GM12878 (cell line): ENCODE results near the gene ANKS1A. TPM values are rescaled to one million over a fixed set of nuclear protein-coding genes. Genes with fewer than 3 reads are reported as not detected.

Experiments
- ATAC-seq: fragments of 200-7000 bp; cut with Tn5 transposase; 3 replicates; pipeline ENCODE4 v1.9.1; 2020; ENCODE audit warnings: mild to moderate bottlenecking, moderate library complexity
- BruUV-seq: library from RNA; stranded (reverse); fragments of 400-500 nt; replicated peaks from 2 replicates; lab custom pipeline; 2021; lab: Mats Ljungman, UMichigan
- CTCF ChIA-PET: fragments of 300-600 bp; sonication (Branson Sonifier 250); formaldehyde crosslinking; extraction: SDS; loops from one replicate; lab custom pipeline; 2021; ENCODE audit warnings: inconsistent platforms; lab: Yijun Ruan, JAX
- POLR2A ChIA-PET: fragments of 350-600 bp; formaldehyde crosslinking; extraction: SDS; loops from one replicate; lab custom pipeline; 2021; ENCODE audit warnings: inconsistent platforms; lab: Charles Lee
- RAD21 ChIA-PET: fragments of 300-600 bp; sonication (Branson Sonifier 250); formaldehyde crosslinking; loops from one replicate; lab custom pipeline; 2023; ENCODE audit warnings: antibody characterized with exemption; ENCODE audit not compliant: unreplicated experiment; lab: Charles Lee
- SMC1A ChIA-PET: fragments of 300-600 bp; sonication (Branson Sonifier 250); formaldehyde crosslinking; loops from one replicate; lab custom pipeline; 2023; ENCODE audit not compliant: unreplicated experiment, uncharacterized antibody; lab: Charles Lee
- DNase-seq: peaks from one replicate; pipeline ENCODE4 v3.0.0-alpha.2; 2011; ENCODE audit warnings: low read depth, low spot score
- FAIRE-seq: peaks from 3 replicates; lab custom pipeline; 2011; peaks lifted over from hg19 to GRCh38; lab: Jason Lieb, UNC
- H2AFZ ChIP-seq: 2 replicates; pipeline ENCODE4 v1.6.0; 2011; ENCODE audit warnings: low read depth, low read length, control low read depth; ENCODE audit not compliant: control insufficient read depth
- H3K27ac ChIP-seq: 2 replicates; pipeline ENCODE4 v1.5.1; 2011; ENCODE audit warnings: control low read depth; ENCODE audit not compliant: control insufficient read depth, insufficient read depth
- H3K27me3 ChIP-seq, 2 experiments: replicated peaks in 1 of 2; 2 replicates each; pipeline versions ENCODE4 v1.6.0 to v1.6.1; 2011; ENCODE audit warnings: low read length in 1 of 2; ENCODE audit not compliant: control insufficient read depth in 2 of 2, insufficient read depth in 2 of 2
- H3K36me3 ChIP-seq, 2 experiments: 2 replicates each; pipeline ENCODE4 v1.5.1; 2011; ENCODE audit warnings: low read length in 1 of 2; ENCODE audit not compliant: control insufficient read depth in 2 of 2, insufficient read depth in 2 of 2
- H3K4me1 ChIP-seq: 2 replicates; pipeline ENCODE4 v1.6.1; 2011; ENCODE audit warnings: mild to moderate bottlenecking, low read length, moderate library complexity, mixed read lengths; ENCODE audit not compliant: control insufficient read depth, insufficient read depth
- H3K4me2 ChIP-seq: 2 replicates; pipeline ENCODE4 v1.6.0; 2011; ENCODE audit warnings: control low read depth; ENCODE audit not compliant: control insufficient read depth, insufficient read depth
- H3K4me3 ChIP-seq: fragments of 200-600 bp; sonication (generic); 2 replicates; pipeline ENCODE4 v1.5.1; 2016
- H3K79me2 ChIP-seq: 2 replicates; pipeline ENCODE4 v1.6.0; 2011; ENCODE audit warnings: low read length; ENCODE audit not compliant: control insufficient read depth, insufficient read depth
- H3K9ac ChIP-seq: 2 replicates; pipeline ENCODE4 v1.8.0; 2011; ENCODE audit warnings: low read length, control low read depth, mixed read lengths; ENCODE audit not compliant: control insufficient read depth, insufficient read depth
- H3K9me3 ChIP-seq: replicated peaks from 3 replicates; pipeline ENCODE4 v1.5.1; 2011; ENCODE audit warnings: mild to moderate bottlenecking, low read length; ENCODE audit not compliant: control insufficient read depth, insufficient read depth
- H4K20me1 ChIP-seq: 2 replicates; pipeline ENCODE4 v1.6.0; 2011; ENCODE audit not compliant: control insufficient read depth, insufficient read depth
- GABPA ChIP-seq: IDR thresholded peaks from 2 replicates; pipeline ENCODE4 v1.6.1; 2014; ENCODE audit warnings: antibody characterized with exemption, low read depth, mild to moderate bottlenecking, inconsistent platforms
- JUND ChIP-seq: IDR thresholded peaks from 2 replicates; pipeline ENCODE4 v1.6.1; 2012; ENCODE audit warnings: low read depth, mild to moderate bottlenecking, low read length, improper control_type of control experiment, moderate library complexity
- WGBS: methylation state at CpG from one replicate; pipeline ENCODE4 v1.1.6; 2016; ENCODE audit warnings: low lambda C conversion rate; ENCODE audit not compliant: insufficient replicate concordance, insufficient coverage; ENCODE audit errors: missing lambda C conversion rate; 5-methylcytosine and 5-hydroxymethylcytosine counted together
- in situ Hi-C: fragments of 300-500 bp; cut with MboI; formaldehyde crosslinking; loops from 9 replicates; pipeline ENCODE4 v1.14.3; 2018; ENCODE audit warnings: mixed read lengths
- intact Hi-C: fragments of 100-400 bp; cut with micrococcal nuclease; formaldehyde crosslinking; loops from one replicate; pipeline ENCODE4 v1.14.2; 2022; ENCODE audit not compliant: unreplicated experiment
- polyA plus RNA-seq, 11 experiments: library from polyadenylated mRNA; depleted of rRNA in 4 of 11; unstranded in 6 of 11; stranded (reverse) in 5 of 11; fragments of >200 nt; fragmentation: Nextera tagmentation in 4 of 11; fragmentation: Illumina TruSeq in 1 of 11; extraction: Ambion mirVana in 4 of 11; extraction: Trizol in 1 of 11; gene quantifications; 1 replicate in 1 of 11; 2 replicates in 10 of 11; pipeline versions ENCODE4 v1.2.1 to v1.2.3, GENCODE V29; 2011 to 2016; ENCODE audit warnings: inconsistent platforms in 2 of 11, missing spikeins in 2 of 11, low read depth in 1 of 11
- total RNA-seq, 4 experiments: library from RNA; depleted of rRNA in 3 of 4; stranded (reverse); fragments of >200 nt in 3 of 4; fragmentation: Illumina TruSeq in 1 of 4; extraction: Trizol in 1 of 4; gene quantifications; 2 replicates each; pipeline versions ENCODE4 v1.2.1 to v1.2.3, GENCODE V29; 2013 to 2021
- TF ChIP-seq, protein P1 (sequence below): IDR thresholded peaks from 2 replicates; pipeline ENCODE4 v1.6.1; 2011; ENCODE audit warnings: low read depth, mild to moderate bottlenecking, low read length, moderate library complexity, borderline replicate concordance; ENCODE audit errors: extremely low read depth
- TF ChIP-seq, protein P2 (sequence below): fragments of 450-650 bp; IDR thresholded peaks from 2 replicates; pipeline ENCODE4 v1.6.1; 2018; ENCODE audit warnings: mild to moderate bottlenecking, low read depth, moderate library complexity; ENCODE audit not compliant: partially characterized antibody

ANKS1A gene
- total and polyA plus RNA-seq, 10 of the 15 experiments (the other 5 are each of a cell fraction or from before 2014, with no cell fraction given) = 0.60 to 7.0 (median 3.0) TPM

GRCh38 chr6:35013701-35014100 is 124.6 kb downstream of the ANKS1A start:
- WGBS = 96% methylated on average over 6 of the region's 6 CpGs
- no TSS peak for BruUV-seq
- Histone ChIP-seq H3K36me3 (no peaks in the 10 kb centered on the region), H3K4me2 (no peak overlapping the region), H3K79me2 (no peaks in the 10 kb centered on the region), H3K9ac (no peak overlapping the region), H3K9me3 (no peaks in the 10 kb centered on the region), H2AFZ (no peak overlapping the region), H3K4me3 (no peak overlapping the region), H3K4me1 (no peaks in the 10 kb centered on the region), H3K27me3 (no peaks in the 10 kb centered on the region), H4K20me1 (no peaks in the 10 kb centered on the region), H3K27ac (no peak overlapping the region)
- in situ Hi-C loops (no loop called here), intact Hi-C loops (no loop called here)
- ChIA-PET RAD21 (interaction anchor here (1.2 kb wide), 1 partner anchor 222 kb away, joined by 4 read pairs; the partner anchor contains the start of gene BLTP3A), POLR2A (no interaction called here), SMC1A (no interaction called here), CTCF (interaction anchor here (1.7 kb wide), 1 partner anchor 27 kb away, joined by 7 read pairs; no protein-coding TSS in a partner anchor)
- ATAC-seq = no peak
- DNase-seq = no peak
- FAIRE-seq = no peak
- TF ChIP-seq, protein P1, sequence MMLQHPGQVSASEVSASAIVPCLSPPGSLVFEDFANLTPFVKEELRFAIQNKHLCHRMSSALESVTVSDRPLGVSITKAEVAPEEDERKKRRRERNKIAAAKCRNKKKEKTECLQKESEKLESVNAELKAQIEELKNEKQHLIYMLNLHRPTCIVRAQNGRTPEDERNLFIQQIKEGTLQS = no peak
- TF ChIP-seq GABPA (no peak), JUND (no peak)
- TF ChIP-seq, protein P2, sequence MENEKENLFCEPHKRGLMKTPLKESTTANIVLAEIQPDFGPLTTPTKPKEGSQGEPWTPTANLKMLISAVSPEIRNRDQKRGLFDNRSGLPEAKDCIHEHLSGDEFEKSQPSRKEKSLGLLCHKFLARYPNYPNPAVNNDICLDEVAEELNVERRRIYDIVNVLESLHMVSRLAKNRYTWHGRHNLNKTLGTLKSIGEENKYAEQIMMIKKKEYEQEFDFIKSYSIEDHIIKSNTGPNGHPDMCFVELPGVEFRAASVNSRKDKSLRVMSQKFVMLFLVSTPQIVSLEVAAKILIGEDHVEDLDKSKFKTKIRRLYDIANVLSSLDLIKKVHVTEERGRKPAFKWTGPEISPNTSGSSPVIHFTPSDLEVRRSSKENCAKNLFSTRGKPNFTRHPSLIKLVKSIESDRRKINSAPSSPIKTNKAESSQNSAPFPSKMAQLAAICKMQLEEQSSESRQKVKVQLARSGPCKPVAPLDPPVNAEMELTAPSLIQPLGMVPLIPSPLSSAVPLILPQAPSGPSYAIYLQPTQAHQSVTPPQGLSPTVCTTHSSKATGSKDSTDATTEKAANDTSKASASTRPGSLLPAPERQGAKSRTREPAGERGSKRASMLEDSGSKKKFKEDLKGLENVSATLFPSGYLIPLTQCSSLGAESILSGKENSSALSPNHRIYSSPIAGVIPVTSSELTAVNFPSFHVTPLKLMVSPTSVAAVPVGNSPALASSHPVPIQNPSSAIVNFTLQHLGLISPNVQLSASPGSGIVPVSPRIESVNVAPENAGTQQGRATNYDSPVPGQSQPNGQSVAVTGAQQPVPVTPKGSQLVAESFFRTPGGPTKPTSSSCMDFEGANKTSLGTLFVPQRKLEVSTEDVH = no peak
